B cell (primary cell): ENCODE measurements around the gene TUT4. TPM values are rescaled to one million over a fixed set of nuclear protein-coding genes. Genes with fewer than 3 reads are reported as not detected.

Experiments used
- ATAC-seq: fragments of 200-7000 bp; cut with Tn5 transposase; one replicate; pipeline ENCODE4 v1.10.0; 2021; ENCODE audit warnings: low read depth, mild to moderate bottlenecking, moderate number of reproducible peaks, moderate library complexity
- CTCF ChIA-PET: fragments of 350-600 bp; sonication (Branson Sonifier 250); formaldehyde crosslinking; loops from one replicate; lab custom pipeline; 2021; ENCODE audit warnings: antibody characterized with exemption, inconsistent platforms; lab: Charles Lee
- POLR2A ChIA-PET: fragments of 350-600 bp; sonication (Branson Sonifier 250); formaldehyde crosslinking; loops from one replicate; lab custom pipeline; 2021; ENCODE audit warnings: antibody characterized with exemption; lab: Charles Lee
- DNase-seq: peaks from one replicate; pipeline ENCODE4 v3.0.0; 2013
- H2AFZ ChIP-seq: 2 replicates; pipeline ENCODE4 v1.6.1; 2012; ENCODE audit warnings: mild to moderate bottlenecking, low read depth, low read length; ENCODE audit not compliant: insufficient read depth, poor library complexity, severe bottlenecking
- H3K27ac ChIP-seq, 2 donors: 1 replicate in 1 of 2; 2 replicates in 1 of 2; pipeline ENCODE4 v1.5.1; 2012 to 2013; ENCODE audit warnings: low read length in 2 of 2, mild to moderate bottlenecking in 2 of 2, moderate library complexity in 1 of 2
- H3K27me3 ChIP-seq, 4 experiments: fragments of 200-600 bp in 1 of 4; sonication (generic) in 1 of 4; replicated peaks in 1 of 4; 1 replicate in 2 of 4; 2 replicates in 2 of 4; pipeline versions ENCODE4 v1.6.1 to v1.7.0; 2013 to 2016; ENCODE audit warnings: low read length in 3 of 4, mild to moderate bottlenecking in 2 of 4, mixed read lengths in 1 of 4, moderate library complexity in 1 of 4; ENCODE audit not compliant: insufficient read depth in 4 of 4, control insufficient read depth in 3 of 4; ENCODE audit errors: control extremely low read depth in 1 of 4
- H3K36me3 ChIP-seq, 2 experiments: replicated peaks in 1 of 2; 1 replicate in 1 of 2; 2 replicates in 1 of 2; pipeline versions ENCODE4 v1.6.1 to v1.7.1; 2013; ENCODE audit warnings: low read length in 1 of 2; ENCODE audit not compliant: insufficient read depth in 2 of 2, control insufficient read depth in 1 of 2; ENCODE audit errors: control extremely low read depth in 1 of 2, extremely low read depth in 1 of 2
- H3K4me1 ChIP-seq, 2 donors: fragments of 200-600 bp in 1 of 2; sonication (generic) in 1 of 2; 1 replicate in 1 of 2; 2 replicates in 1 of 2; pipeline versions ENCODE4 v1.5.1 to v1.6.1; 2013 to 2017; ENCODE audit warnings: low read length in 2 of 2; ENCODE audit not compliant: control insufficient read depth in 2 of 2, insufficient read depth in 2 of 2
- H3K4me2 ChIP-seq: replicated peaks from 2 replicates; pipeline ENCODE3; 2012; ENCODE audit warnings: mild to moderate bottlenecking, low read depth, low read length; ENCODE audit not compliant: poor library complexity, severe bottlenecking
- H3K4me3 ChIP-seq, 5 experiments: fragments of 200-600 bp in 1 of 5; sonication (generic) in 1 of 5; 1 replicate in 3 of 5; 2 replicates in 2 of 5; pipeline versions ENCODE4 v1.5.1 to v1.7.0; 2011 to 2016; ENCODE audit warnings: low read length in 4 of 5, mild to moderate bottlenecking in 4 of 5, low read depth in 2 of 5, control low read depth in 1 of 5, moderate library complexity in 1 of 5; ENCODE audit not compliant: insufficient read depth in 1 of 5; ENCODE audit errors: control extremely low read depth in 1 of 5, extremely low read depth in 1 of 5
- H3K79me2 ChIP-seq: fragments of 200-600 bp; sonication (generic); one replicate; pipeline ENCODE4 v1.6.0; 2016; ENCODE audit warnings: low read length; ENCODE audit not compliant: control insufficient read depth, insufficient read depth
- H3K9ac ChIP-seq: fragments of 200-600 bp; sonication (generic); 2 replicates; pipeline ENCODE4 v1.6.1; 2017; ENCODE audit warnings: mild to moderate bottlenecking, low read length, moderate library complexity
- H3K9me3 ChIP-seq, 3 donors: one replicate each; pipeline versions ENCODE4 v1.6.1 to v1.7.1; 2013; ENCODE audit warnings: low read length in 2 of 3; ENCODE audit not compliant: control insufficient read depth in 2 of 3, insufficient read depth in 1 of 3; ENCODE audit errors: control extremely low read depth in 1 of 3
- H4K20me1 ChIP-seq: 2 replicates; pipeline ENCODE4 v1.6.0; 2012; ENCODE audit warnings: mild to moderate bottlenecking, low read length; ENCODE audit not compliant: insufficient read depth, control insufficient read depth, poor library complexity, severe bottlenecking
- H3K27ac Mint-ChIP-seq: one replicate; pipeline ENCODE4 v1.8.0; 2021; ENCODE audit warnings: mixed read lengths
- H3K27me3 Mint-ChIP-seq: one replicate; pipeline ENCODE4 v1.8.0; 2021; ENCODE audit warnings: mixed read lengths
- H3K4me1 Mint-ChIP-seq: one replicate; pipeline ENCODE4 v1.8.0; 2021; ENCODE audit warnings: mixed read lengths
- H3K4me3 Mint-ChIP-seq: one replicate; pipeline ENCODE4 v1.8.0; 2021; ENCODE audit warnings: mixed read lengths
- H3K9me3 Mint-ChIP-seq: one replicate; pipeline ENCODE4 v1.8.0; 2022; ENCODE audit warnings: mixed read lengths; ENCODE audit not compliant: insufficient read depth
- EZH2 ChIP-seq: IDR thresholded peaks from 2 replicates; pipeline ENCODE4 v1.6.1; 2012; ENCODE audit warnings: borderline replicate concordance, low read depth, mild to moderate bottlenecking, moderate library complexity, low read length; ENCODE audit not compliant: insufficient read depth, poor library complexity, severe bottlenecking
- WGBS: methylation state at CpG from one replicate; pipeline ENCODE4 v1.1.5; 2013; ENCODE audit warnings: missing lambda C conversion rate; ENCODE audit not compliant: insufficient coverage; 5-methylcytosine and 5-hydroxymethylcytosine counted together
- intact Hi-C: fragments of 100-400 bp; cut with micrococcal nuclease; formaldehyde crosslinking; loops from one replicate; pipeline ENCODE4 v1.10.0; 2022
- polyA plus RNA-seq: library from polyadenylated mRNA; depleted of rRNA; stranded (reverse); fragments of >200 nt; gene quantifications from 2 replicates; pipeline ENCODE4 v1.2.3, GENCODE V29; 2012
- total RNA-seq, 2 donors: library from RNA; stranded (reverse); fragments of 120-200 nt in 1 of 2; gene quantifications; 1 replicate in 1 of 2; 2 replicates in 1 of 2; pipeline versions ENCODE4 v1.2.3 to v1.2.4, GENCODE V29; 2013 to 2022
- TF ChIP-seq, protein P1 (sequence below): fragments of 200-600 bp; IDR thresholded peaks from one replicate; pipeline ENCODE4 v1.8.0; 2022; ENCODE audit warnings: antibody characterized with exemption, mild to moderate bottlenecking

The TUT4 gene
- total and polyA plus RNA-seq, 2 donors (not counting 1 experiment from before 2014, with no cell fraction given): 76.6 to 248 TPM

DNA sequence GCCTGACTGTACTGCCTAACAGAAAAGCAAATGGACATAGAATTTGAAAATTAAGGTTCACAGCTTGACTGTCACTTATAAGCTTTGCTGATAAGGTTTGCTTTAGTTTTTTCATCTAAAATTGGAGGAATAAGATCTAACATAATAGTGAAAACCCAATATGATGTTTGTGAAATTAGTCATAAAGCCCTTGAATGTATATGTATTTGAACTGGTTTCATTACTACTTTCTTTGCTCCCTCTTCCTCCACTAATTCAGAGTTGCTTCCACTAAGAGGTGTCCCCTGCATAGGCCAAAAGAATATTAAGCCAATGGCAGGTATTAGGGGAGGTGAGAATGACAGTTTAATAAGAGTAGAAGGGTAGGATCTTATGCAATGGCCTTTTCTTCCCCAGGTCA lies 137.9 kb downstream of the TUT4 start:
- POLR2A ChIA-PET: no interaction called here
- H4K20me1 ChIP-seq: no peaks in the 10 kb centered on the region
- H3K36me3 ChIP-seq: peaks cover 23 to 81% of the 10 kb centered on the region in 2 experiments
- no peaks in the 10 kb centered on the region for H3K4me1 ChIP-seq
- H3K27ac ChIP-seq: no peak overlapping the region
- intact Hi-C loops: no loop called here
- no peak overlapping the region for H3K4me3 ChIP-seq
- no peaks in the 10 kb centered on the region for H3K27me3 Mint-ChIP-seq
- no peak for DNase-seq
- no peak overlapping the region for H3K9ac ChIP-seq
- no peaks in the 10 kb centered on the region for H3K9me3 Mint-ChIP-seq
- CTCF ChIA-PET: interaction anchor here (1.3 kb wide), 1 partner anchor 271 kb away, joined by 4 read pairs; no protein-coding TSS in a partner anchor
- no peak for ATAC-seq
- H3K27me3 ChIP-seq: no peaks in the 10 kb centered on the region
- H3K79me2 ChIP-seq: no peaks in the 10 kb centered on the region
- H2AFZ ChIP-seq: no peak overlapping the region
- no peak overlapping the region for H3K4me3 Mint-ChIP-seq
- H3K9me3 ChIP-seq: no peaks in the 10 kb centered on the region
- no peak overlapping the region for H3K27ac Mint-ChIP-seq
- H3K4me1 Mint-ChIP-seq: no peaks in the 10 kb centered on the region
- H3K4me2 ChIP-seq: no peak overlapping the region
- TF ChIP-seq, protein P1, sequence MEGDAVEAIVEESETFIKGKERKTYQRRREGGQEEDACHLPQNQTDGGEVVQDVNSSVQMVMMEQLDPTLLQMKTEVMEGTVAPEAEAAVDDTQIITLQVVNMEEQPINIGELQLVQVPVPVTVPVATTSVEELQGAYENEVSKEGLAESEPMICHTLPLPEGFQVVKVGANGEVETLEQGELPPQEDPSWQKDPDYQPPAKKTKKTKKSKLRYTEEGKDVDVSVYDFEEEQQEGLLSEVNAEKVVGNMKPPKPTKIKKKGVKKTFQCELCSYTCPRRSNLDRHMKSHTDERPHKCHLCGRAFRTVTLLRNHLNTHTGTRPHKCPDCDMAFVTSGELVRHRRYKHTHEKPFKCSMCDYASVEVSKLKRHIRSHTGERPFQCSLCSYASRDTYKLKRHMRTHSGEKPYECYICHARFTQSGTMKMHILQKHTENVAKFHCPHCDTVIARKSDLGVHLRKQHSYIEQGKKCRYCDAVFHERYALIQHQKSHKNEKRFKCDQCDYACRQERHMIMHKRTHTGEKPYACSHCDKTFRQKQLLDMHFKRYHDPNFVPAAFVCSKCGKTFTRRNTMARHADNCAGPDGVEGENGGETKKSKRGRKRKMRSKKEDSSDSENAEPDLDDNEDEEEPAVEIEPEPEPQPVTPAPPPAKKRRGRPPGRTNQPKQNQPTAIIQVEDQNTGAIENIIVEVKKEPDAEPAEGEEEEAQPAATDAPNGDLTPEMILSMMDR: no peak
- TF ChIP-seq EZH2: no peak

DNA sequence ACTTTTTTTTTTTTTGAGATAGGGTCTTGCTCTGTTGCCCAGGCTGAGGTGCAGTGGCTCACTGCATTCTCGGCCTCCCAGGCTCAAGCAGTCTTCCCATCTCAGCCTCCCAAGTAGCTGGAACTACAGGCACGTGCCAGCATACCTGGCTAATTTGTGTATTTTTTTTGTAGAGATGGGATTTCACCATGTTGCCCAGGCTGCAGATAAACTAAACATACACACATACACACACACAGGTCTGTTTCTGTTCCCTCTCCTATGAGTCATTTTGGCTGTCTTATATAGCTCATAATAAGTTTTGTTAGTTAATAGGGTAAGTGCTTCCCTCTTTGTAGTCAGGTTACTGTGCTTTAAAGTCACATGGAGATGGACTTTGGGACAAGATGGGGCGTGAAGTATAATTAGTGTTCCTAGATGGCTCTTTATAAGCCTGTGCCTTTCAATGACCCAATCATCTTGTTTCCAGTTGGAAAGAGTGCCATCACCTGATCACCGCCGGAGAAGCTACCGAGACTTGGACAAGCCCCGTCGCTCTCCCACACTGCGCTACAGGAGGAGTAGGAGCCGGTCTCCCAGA lies 139.4 kb downstream of the TUT4 start:
- WGBS: 97% methylated on average over 8 of the region's 10 CpGs
- ATAC-seq (no peak), DNase-seq (no peak)
- Histone ChIP-seq H3K4me3 (no peak overlapping the region), H3K9me3 (no peaks in the 10 kb centered on the region), H3K4me2 (no peak overlapping the region), H3K27ac (no peak overlapping the region), H3K79me2 (no peaks in the 10 kb centered on the region), H3K36me3 (peaks cover 25 to 87% of the 10 kb centered on the region in 2 experiments), H2AFZ (no peak overlapping the region), H3K4me1 (no peaks in the 10 kb centered on the region), H3K9ac (no peak overlapping the region), H4K20me1 (no peaks in the 10 kb centered on the region), H3K27me3 (no peaks in the 10 kb centered on the region)
- no peaks in the 10 kb centered on the region for H3K9me3 Mint-ChIP-seq
- no peak overlapping the region for H3K27ac Mint-ChIP-seq
- H3K27me3 Mint-ChIP-seq: no peaks in the 10 kb centered on the region
- ChIA-PET POLR2A (no interaction called here), CTCF (interaction anchor here (0.7 to 1.1 kb wide), 3 partner anchors 8 to 1806 kb away, joined by 3 to 5 read pairs (median 3); no protein-coding TSS in a partner anchor)
- intact Hi-C loops: no loop called here
- H3K4me3 Mint-ChIP-seq: no peak overlapping the region
- no peaks in the 10 kb centered on the region for H3K4me1 Mint-ChIP-seq
- no peak for TF ChIP-seq EZH2
- TF ChIP-seq, protein P1: no peak
